PFSK-1 (cell line): ENCODE results near the gene HGS.

Source experiments
- FOXP2 ChIP-seq: optimal IDR thresholded peaks from 2 replicates; pipeline ENCODE3; 2011; ENCODE audit warnings: borderline replicate concordance, control low read depth, inconsistent platforms; ENCODE audit not compliant: insufficient read depth; ENCODE audit errors: extremely low read length, extremely low read depth
- POLR2AphosphoS5 ChIP-seq: IDR thresholded peaks from 2 replicates; pipeline ENCODE4 v1.6.1; 2012; ENCODE audit warnings: low read depth, mild to moderate bottlenecking, control low read depth, low read length, moderate library complexity
- REST ChIP-seq, 2 experiments: IDR thresholded peaks; 2 replicates each; pipeline versions ENCODE4 v1.6.1 to v1.8.0; 2011 to 2012; ENCODE audit warnings: low read depth in 2 of 2, low read length in 2 of 2, control low read depth in 1 of 2, inconsistent platforms in 1 of 2, mild to moderate bottlenecking in 1 of 2, moderate library complexity in 1 of 2; ENCODE audit not compliant: insufficient read depth in 1 of 2
- SIN3A ChIP-seq: IDR thresholded peaks from 2 replicates; pipeline ENCODE4 v1.6.1; 2012; ENCODE audit warnings: mild to moderate bottlenecking, low read length, moderate library complexity, borderline replicate concordance; ENCODE audit not compliant: insufficient read depth
- TAF1 ChIP-seq: IDR thresholded peaks from 2 replicates; pipeline ENCODE4 v1.6.1; 2012; ENCODE audit warnings: low read length, control low read depth, borderline replicate concordance; ENCODE audit not compliant: insufficient read depth

- TF ChIP-seq TAF1 (no peak), SIN3A (no peak), REST (IDR thresholded peaks at IDR 0.05; ENCODE audit: insufficient read depth in 1 of 2, low read depth in 2 of 2, low read length in 2 of 2) (no peak), POLR2AphosphoS5 (no peak), FOXP2 (no peak)
Measured at GRCh38 chr17:81738801-81739393, 55.1 kb downstream of the HGS start.
